Fibroblast of skin of right biceps (primary cell): Measurements from ENCODE around the gene LGALS7B.
A peak's percentile ranks its signal among the peaks of the same experiment; 100 is the strongest.
"Not testable (repeated sequence)": the region's sequence is repeated elsewhere in the genome, so short reads cannot be mapped to it uniquely, and the experiment has no call there.

Source experiments
- DNase-seq: peaks from one replicate; pipeline ENCODE4 v3.0.0-alpha.2; 2013

The LGALS7B gene

GRCh38 chr19:38825936-38826335, 36.9 kb downstream of the LGALS7B start:
- DNase-seq = not testable (repeated sequence)

- no peak for DNase-seq
Observed at GRCh38 chr19:38826856-38827551, 38.0 kb downstream of the LGALS7B start.

- peak; percentile 22 for DNase-seq
Observed at GRCh38 chr19:38829203-38829602, 40.2 kb downstream of the LGALS7B start.

- no peak for DNase-seq
Observed at GRCh38 chr19:38830039-38830733, 41.2 kb downstream of the LGALS7B start.

GRCh38 chr19:38831142-38831605, 42.2 kb downstream of the LGALS7B start:
- peak; percentile 87 for DNase-seq

DNA sequence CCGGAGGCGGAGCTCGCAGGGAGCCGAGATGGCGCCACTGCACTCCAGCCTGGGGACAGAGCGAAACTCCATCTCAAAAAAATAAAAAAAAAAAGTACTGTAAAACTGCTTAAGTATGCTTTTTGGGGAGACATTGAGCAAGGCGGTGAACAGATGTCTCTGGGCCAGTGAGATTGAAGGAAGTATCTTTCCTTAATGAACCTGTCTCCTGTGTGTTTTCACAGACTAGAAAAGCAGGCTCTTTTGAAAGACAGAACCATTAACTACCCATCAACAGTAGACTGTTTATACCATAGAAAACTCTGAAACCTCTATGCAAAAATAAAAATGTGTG, 44.1 kb downstream of the LGALS7B start:
- no peak for DNase-seq

DNA sequence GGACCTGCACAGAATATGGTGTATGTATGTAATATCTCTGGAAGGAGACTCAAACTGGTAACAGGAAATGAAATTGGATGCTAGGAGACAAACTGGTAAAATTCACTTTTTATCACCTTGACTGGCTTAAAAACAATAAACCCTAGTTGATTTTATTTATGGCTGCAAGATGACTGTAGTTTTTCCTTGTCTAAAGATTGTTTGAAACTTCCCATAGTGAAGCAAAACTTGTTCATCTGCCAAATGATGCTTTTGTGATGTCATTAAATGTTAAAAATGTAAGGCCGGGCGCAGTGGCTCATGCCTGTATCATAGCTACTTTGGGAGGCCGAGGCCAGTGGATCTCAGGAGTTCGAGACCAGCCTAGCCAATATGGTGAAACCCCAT, 45.1 kb downstream of the LGALS7B start:
- DNase-seq = no peak

GRCh38 chr19:38834590-38834989, 45.6 kb downstream of the LGALS7B start:
- DNase-seq = no peak

- no peak for DNase-seq
Observed at GRCh38 chr19:38836159-38836982, 47.4 kb downstream of the LGALS7B start.

DNA sequence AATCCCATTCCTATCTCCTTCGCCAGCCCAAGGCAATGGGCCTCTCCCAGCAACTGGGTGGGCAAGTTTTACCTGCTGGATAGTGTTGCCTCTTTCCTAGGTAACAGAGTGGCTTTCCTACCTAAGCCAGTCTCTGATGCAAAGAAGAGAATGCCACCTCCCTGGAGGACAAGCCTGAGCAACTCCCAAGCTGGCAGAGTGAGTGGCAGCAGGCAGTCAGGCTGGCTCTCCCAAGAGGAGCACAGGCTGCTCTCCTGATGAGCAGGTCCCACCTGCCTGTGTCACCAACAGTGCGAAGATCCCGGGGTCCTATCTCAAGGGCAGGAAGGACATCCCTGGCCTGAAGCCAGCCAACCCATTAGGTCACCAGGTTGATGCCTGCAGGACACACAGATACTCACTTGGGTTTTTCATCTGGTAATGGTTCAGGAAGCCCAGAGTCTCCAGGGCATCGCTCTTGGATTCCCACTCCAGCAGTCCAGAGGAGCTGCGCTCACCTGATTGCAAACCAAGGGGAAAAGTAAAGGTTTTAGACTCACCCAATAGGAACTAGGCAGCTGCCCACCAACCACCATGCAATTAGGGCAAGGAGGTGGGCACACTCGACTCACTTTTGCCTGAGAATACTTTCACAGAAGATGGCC, 48.1 kb downstream of the LGALS7B start:
- no peak for DNase-seq

GRCh38 chr19:38837656-38838121, 48.7 kb downstream of the LGALS7B start:
- no peak for DNase-seq

GRCh38 chr19:38838208-38838985, 49.4 kb downstream of the LGALS7B start:
- DNase-seq = no peak

DNA sequence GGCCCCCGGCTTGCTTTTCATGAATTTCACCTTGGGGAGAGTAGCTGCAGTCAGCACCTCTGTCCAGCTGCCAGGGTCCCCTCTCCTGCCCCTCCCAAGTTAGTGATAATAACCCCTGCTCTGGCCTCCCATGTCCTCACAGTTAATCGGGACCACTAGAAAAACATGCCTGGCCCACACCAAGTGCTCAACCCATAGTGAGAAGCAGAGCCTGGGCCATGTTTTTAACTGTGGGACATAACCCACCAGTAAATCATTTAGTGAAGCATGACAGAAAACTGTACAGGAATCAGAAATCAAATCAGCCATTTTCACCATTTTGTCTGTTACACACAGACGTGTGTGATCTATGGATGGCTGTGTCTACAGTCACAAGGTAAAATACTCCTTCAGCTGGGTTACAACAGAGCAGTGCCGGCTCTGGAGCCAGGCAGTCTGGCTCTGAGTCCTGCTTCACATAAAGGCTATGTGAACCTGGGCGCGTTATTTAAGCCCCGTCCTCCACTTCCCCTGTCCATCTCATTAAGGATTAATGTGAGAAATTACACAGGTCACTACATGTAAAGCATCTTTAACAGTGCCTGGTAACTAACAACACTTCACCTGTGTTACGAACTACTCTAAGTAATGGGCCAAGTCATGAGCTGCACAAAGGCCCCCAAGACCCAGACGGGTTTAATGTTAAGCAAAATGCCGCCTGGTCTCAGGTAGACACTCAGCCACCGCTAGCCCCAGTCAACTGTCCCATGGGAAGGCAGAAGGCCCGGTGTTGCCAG, 50.2 kb downstream of the LGALS7B start:
- DNase-seq = no peak

- no peak for DNase-seq
Observed at GRCh38 chr19:38839816-38840582, 51.0 kb downstream of the LGALS7B start.

DNA sequence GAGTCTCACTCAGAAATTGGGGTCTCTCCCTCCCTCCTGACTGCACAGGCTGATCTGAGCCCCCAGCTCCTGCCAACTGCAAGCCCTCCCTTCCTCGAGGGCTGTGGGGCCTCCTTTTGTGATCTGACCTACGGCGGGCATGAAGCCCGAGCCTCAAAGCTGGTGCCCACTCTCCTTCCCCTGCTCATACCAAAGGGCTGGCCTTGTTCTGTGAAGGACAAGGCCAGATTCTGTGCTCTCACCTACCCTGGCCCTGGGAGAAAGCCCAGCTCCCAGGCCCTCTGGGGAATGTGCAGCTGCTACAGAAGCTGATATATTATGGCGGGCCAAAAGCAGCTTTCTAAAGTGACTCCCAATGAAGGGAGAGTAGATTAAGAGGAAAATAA, 51.6 kb downstream of the LGALS7B start:
- DNase-seq = no peak
